HCT116 (cell line): Measurements from ENCODE around the gene TNRC6C. TPM values are rescaled to one million over a fixed set of nuclear protein-coding genes. Genes with fewer than 3 reads are reported as not detected.

Source experiments
- ATAC-seq: fragments of 200-7000 bp; cut with Tn5 transposase; 2 replicates; pipeline ENCODE4 v1.9.1; 2020; ENCODE audit warnings: mild to moderate bottlenecking, moderate library complexity
- BruUV-seq: library from RNA; stranded (reverse); fragments of 400-500 nt; replicated peaks from 2 replicates; lab custom pipeline; 2021; lab: Mats Ljungman, UMichigan
- CTCF ChIA-PET: fragments of 300-600 bp; sonication (Branson Sonifier 250); formaldehyde crosslinking; loops from one replicate; lab custom pipeline; 2021; ENCODE audit warnings: antibody characterized with exemption; lab: Charles Lee
- POLR2A ChIA-PET: fragments of 300-600, 350-600 bp; sonication (Branson Sonifier 250); formaldehyde crosslinking; loops from one replicate; lab custom pipeline; 2021; ENCODE audit warnings: antibody characterized with exemption; lab: Charles Lee
- RAD21 ChIA-PET, 2 experiments: fragments of 300-600 bp; sonication (Branson Sonifier 250); formaldehyde crosslinking; loops; one replicate each; lab custom pipeline; 2023; ENCODE audit warnings: low total read pairs in 2 of 2; ENCODE audit not compliant: uncharacterized antibody in 2 of 2, unreplicated experiment in 2 of 2, low non-redundant PET in 1 of 2; lab: Charles Lee
- DNase-seq: peaks from one replicate; pipeline ENCODE4 v3.0.0-alpha.2; 2010; ENCODE audit warnings: low read depth, low spot score
- H2AFZ ChIP-seq: fragments of 200-600 bp; shearing (Covaris generic), sonication (generic); 2 replicates; pipeline ENCODE4 v1.6.1; 2017; ENCODE audit warnings: low read depth, mixed run types, mixed read lengths, antibody characterized with exemption, low read length; ENCODE audit not compliant: poor library complexity, severe bottlenecking
- H3K27ac ChIP-seq: 2 replicates; pipeline ENCODE4 v1.5.1; 2012; ENCODE audit warnings: low read depth, low read length
- H3K27me3 ChIP-seq: fragments of 200-600 bp; sonication (generic); 2 replicates; pipeline ENCODE4 v1.6.1; 2016; ENCODE audit warnings: mixed run types, low read length, mixed read lengths; ENCODE audit not compliant: insufficient read depth
- H3K36me3 ChIP-seq, 2 experiments: fragments of 200-500 bp in 1 of 2; fragments of 200-600 bp in 1 of 2; sonication (Bioruptor generic) in 1 of 2; sonication (generic) in 1 of 2; 2 replicates each; pipeline versions ENCODE4 v1.5.1 to v1.6.1; 2014 to 2016; ENCODE audit warnings: low read length in 2 of 2, inconsistent platforms in 1 of 2, mixed read lengths in 1 of 2, mixed run types in 1 of 2; ENCODE audit not compliant: insufficient read depth in 2 of 2, control insufficient read depth in 1 of 2
- H3K4me1 ChIP-seq, 2 experiments: fragments of 200-600 bp in 1 of 2; sonication (generic) in 1 of 2; 2 replicates each; pipeline versions ENCODE4 v1.5.1 to v1.6.1; 2012 to 2017; ENCODE audit warnings: low read length in 2 of 2, inconsistent platforms in 1 of 2, mild to moderate bottlenecking in 1 of 2, mixed read lengths in 1 of 2, mixed run types in 1 of 2, moderate library complexity in 1 of 2; ENCODE audit not compliant: insufficient read depth in 2 of 2, control insufficient read depth in 1 of 2
- H3K4me2 ChIP-seq: fragments of 200-600 bp; sonication (generic); 2 replicates; pipeline ENCODE4 v1.6.1; 2017; ENCODE audit warnings: mixed run types, low read length, mixed read lengths
- H3K4me3 ChIP-seq, 2 experiments: fragments of 200-600 bp in 1 of 2; sonication (generic) in 1 of 2; replicated peaks in 1 of 2; 2 replicates each; pipeline ENCODE4 v1.5.1; 2011 to 2016; ENCODE audit warnings: low read length in 2 of 2, control low read depth in 1 of 2, low read depth in 1 of 2, mild to moderate bottlenecking in 1 of 2, mixed read lengths in 1 of 2, mixed run types in 1 of 2
- H3K79me2 ChIP-seq: fragments of 200-600 bp; sonication (generic); 2 replicates; pipeline ENCODE4 v1.6.1; 2017; ENCODE audit warnings: mild to moderate bottlenecking, mixed run types, low read length, moderate library complexity, mixed read lengths; ENCODE audit not compliant: insufficient read depth
- H3K9ac ChIP-seq: fragments of 200-600 bp; sonication (generic); 2 replicates; pipeline ENCODE4 v1.6.1; 2016; ENCODE audit warnings: low read length, mixed read lengths
- H3K9me2 ChIP-seq: fragments of 200-600 bp; sonication (generic), shearing (Covaris generic); 2 replicates; pipeline ENCODE4 v1.6.1; 2017; ENCODE audit warnings: mixed run types, mild to moderate bottlenecking, moderate library complexity; ENCODE audit not compliant: insufficient read depth
- H3K9me3 ChIP-seq, 2 experiments: fragments of 200-500 bp in 1 of 2; fragments of 200-600 bp in 1 of 2; sonication (Bioruptor generic) in 1 of 2; sonication (generic) in 1 of 2; 2 replicates each; pipeline ENCODE4 v1.6.1; 2014 to 2017; ENCODE audit warnings: low read length in 2 of 2, mixed read lengths in 2 of 2, inconsistent platforms in 1 of 2, low read depth in 1 of 2, mild to moderate bottlenecking in 1 of 2, mixed run types in 1 of 2, moderate library complexity in 1 of 2; ENCODE audit not compliant: control insufficient read depth in 1 of 2, insufficient read depth in 1 of 2
- H4K20me1 ChIP-seq: fragments of 200-600 bp; sonication (generic), shearing (Covaris generic); 2 replicates; pipeline ENCODE4 v1.6.1; 2017; ENCODE audit warnings: mixed run types, mild to moderate bottlenecking, moderate library complexity; ENCODE audit not compliant: insufficient read depth
- EZH2 ChIP-seq: fragments of 200-600 bp; sonication (generic); IDR thresholded peaks from 2 replicates; pipeline ENCODE4 v1.6.1; 2017; ENCODE audit warnings: antibody characterized with exemption, mixed run types
- EZH2phosphoT487 ChIP-seq: fragments of 200-600 bp; IDR thresholded peaks from 2 replicates; pipeline ENCODE4 v1.6.1; 2018; ENCODE audit warnings: antibody characterized with exemption, borderline replicate concordance
- JUND ChIP-seq: IDR thresholded peaks from 2 replicates; pipeline ENCODE4 v1.6.1; 2012
- POLR2AphosphoS5 ChIP-seq: IDR thresholded peaks from 2 replicates; pipeline ENCODE4 v1.6.1; 2011; ENCODE audit warnings: mild to moderate bottlenecking, low read depth, low read length, moderate library complexity
- SIN3A ChIP-seq: IDR thresholded peaks from 2 replicates; pipeline ENCODE4 v1.6.1; 2012; ENCODE audit warnings: low read depth
- TCF7L2 ChIP-seq: IDR thresholded peaks from 2 replicates; pipeline ENCODE4 v1.7.0; 2011; ENCODE audit warnings: borderline replicate concordance, inconsistent platforms; ENCODE audit not compliant: insufficient read depth, insufficient read length; ENCODE audit errors: extremely low read depth
- YY1 ChIP-seq: IDR thresholded peaks from 2 replicates; pipeline ENCODE4 v1.6.1; 2011; ENCODE audit warnings: low read length, low read depth, moderate library complexity, mild to moderate bottlenecking; ENCODE audit not compliant: insufficient replicate concordance; ENCODE audit errors: extremely low read depth
- ZFX ChIP-seq: fragments of 450-650 bp; IDR thresholded peaks from 2 replicates; pipeline ENCODE4 v1.6.1; 2017
- ZNF274 ChIP-seq: fragments of 200-500 bp; sonication (Bioruptor generic); IDR thresholded peaks from 2 replicates; pipeline ENCODE4 v1.6.1; 2014; ENCODE audit warnings: mild to moderate bottlenecking, low read depth, low read length, inconsistent platforms
- intact Hi-C: fragments of 100-400 bp; cut with micrococcal nuclease; formaldehyde crosslinking; loops from 2 replicates; pipeline ENCODE4 v1.10.0; 2022
- total RNA-seq: library from RNA; stranded (reverse); gene quantifications from one replicate; pipeline ENCODE4 v1.2.1, GENCODE V29; 2021; ENCODE audit not compliant: unreplicated experiment
- TF ChIP-seq, protein P1 (sequence below): IDR thresholded peaks from 2 replicates; pipeline ENCODE4 v1.6.1; 2012
- TF ChIP-seq, protein P2 (sequence below): IDR thresholded peaks from 2 replicates; pipeline ENCODE4 v1.6.1; 2012
- TF ChIP-seq, protein P3 (sequence below): IDR thresholded peaks from 2 replicates; pipeline ENCODE4 v1.6.1; 2012; ENCODE audit warnings: low read depth

The TNRC6C gene
- total RNA-seq, 1 experiment from 2014 or later: 23.4 TPM

DNA sequence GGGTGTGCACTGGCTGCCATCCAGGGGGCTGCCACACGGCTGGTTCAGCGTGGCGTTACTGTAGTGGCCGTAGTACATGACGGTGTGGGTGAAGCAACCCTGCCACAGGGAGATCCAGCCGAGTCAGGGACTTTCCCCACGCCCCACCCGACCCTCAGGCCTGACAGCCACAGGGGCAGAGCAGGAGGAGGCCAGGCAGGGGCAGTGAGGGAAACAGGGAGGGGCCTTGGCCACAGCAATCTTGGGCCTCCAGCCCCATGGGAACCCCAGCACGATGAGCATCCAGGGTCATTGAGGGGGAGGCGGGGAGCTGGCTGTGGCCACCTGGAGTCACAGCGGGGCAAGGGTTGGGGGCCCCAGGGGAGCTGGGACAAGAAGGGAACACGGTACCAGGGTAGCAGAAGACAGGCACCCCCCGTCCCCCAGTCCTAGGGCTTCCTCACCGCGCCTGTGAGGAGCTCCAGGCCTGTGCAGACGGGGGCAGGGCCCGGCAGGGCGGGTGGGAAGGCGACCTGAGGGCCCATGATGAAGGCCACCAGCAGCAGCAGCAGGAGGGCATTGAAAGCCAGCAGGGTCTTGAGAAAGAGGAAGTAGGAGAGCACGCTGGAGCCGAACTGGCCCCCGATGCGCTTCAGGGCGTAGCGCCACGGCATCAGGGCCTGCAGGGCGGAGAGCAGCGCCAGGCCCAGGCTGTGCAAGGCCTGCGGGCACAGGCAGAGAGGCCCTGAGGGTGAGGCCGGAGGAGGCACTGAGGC, 165.8 kb downstream of the TNRC6C start:
- Histone ChIP-seq H3K4me1 (peaks cover 8 to 21% of the 10 kb centered on the region in 2 experiments; a peak in 3 of 4 replicates), H3K9me2 (no peaks in the 10 kb centered on the region), H3K4me3 (no peak overlapping the region), H3K27me3 (no peaks in the 10 kb centered on the region), H4K20me1 (no peaks in the 10 kb centered on the region), H3K27ac (no peak overlapping the region; the same call in 1 of the 2 replicates), H2AFZ (no peak overlapping the region), H3K79me2 (peaks cover 17% of the 10 kb centered on the region; the same call in 1 of the 2 replicates), H3K36me3 (peaks cover 5 to 27% of the 10 kb centered on the region in 2 experiments; a peak in 3 of 4 replicates), H3K9ac (no peak overlapping the region), H3K9me3 (no peaks in the 10 kb centered on the region), H3K4me2 (no peak overlapping the region)
- no TSS peak for BruUV-seq
- no peak for TF ChIP-seq ZFX
- no peak for TF ChIP-seq EZH2phosphoT487
- no peak for TF ChIP-seq ZNF274
- TF ChIP-seq, protein P1, sequence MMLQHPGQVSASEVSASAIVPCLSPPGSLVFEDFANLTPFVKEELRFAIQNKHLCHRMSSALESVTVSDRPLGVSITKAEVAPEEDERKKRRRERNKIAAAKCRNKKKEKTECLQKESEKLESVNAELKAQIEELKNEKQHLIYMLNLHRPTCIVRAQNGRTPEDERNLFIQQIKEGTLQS: no peak
- TF ChIP-seq, protein P2, sequence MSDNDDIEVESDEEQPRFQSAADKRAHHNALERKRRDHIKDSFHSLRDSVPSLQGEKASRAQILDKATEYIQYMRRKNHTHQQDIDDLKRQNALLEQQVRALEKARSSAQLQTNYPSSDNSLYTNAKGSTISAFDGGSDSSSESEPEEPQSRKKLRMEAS: no peak
- TF ChIP-seq, protein P3, sequence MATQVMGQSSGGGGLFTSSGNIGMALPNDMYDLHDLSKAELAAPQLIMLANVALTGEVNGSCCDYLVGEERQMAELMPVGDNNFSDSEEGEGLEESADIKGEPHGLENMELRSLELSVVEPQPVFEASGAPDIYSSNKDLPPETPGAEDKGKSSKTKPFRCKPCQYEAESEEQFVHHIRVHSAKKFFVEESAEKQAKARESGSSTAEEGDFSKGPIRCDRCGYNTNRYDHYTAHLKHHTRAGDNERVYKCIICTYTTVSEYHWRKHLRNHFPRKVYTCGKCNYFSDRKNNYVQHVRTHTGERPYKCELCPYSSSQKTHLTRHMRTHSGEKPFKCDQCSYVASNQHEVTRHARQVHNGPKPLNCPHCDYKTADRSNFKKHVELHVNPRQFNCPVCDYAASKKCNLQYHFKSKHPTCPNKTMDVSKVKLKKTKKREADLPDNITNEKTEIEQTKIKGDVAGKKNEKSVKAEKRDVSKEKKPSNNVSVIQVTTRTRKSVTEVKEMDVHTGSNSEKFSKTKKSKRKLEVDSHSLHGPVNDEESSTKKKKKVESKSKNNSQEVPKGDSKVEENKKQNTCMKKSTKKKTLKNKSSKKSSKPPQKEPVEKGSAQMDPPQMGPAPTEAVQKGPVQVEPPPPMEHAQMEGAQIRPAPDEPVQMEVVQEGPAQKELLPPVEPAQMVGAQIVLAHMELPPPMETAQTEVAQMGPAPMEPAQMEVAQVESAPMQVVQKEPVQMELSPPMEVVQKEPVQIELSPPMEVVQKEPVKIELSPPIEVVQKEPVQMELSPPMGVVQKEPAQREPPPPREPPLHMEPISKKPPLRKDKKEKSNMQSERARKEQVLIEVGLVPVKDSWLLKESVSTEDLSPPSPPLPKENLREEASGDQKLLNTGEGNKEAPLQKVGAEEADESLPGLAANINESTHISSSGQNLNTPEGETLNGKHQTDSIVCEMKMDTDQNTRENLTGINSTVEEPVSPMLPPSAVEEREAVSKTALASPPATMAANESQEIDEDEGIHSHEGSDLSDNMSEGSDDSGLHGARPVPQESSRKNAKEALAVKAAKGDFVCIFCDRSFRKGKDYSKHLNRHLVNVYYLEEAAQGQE: no peak
- no peak for TF ChIP-seq TCF7L2
- no peak for TF ChIP-seq SIN3A
- no peak for TF ChIP-seq YY1
- TF ChIP-seq EZH2: no peak
- TF ChIP-seq JUND: no peak
- no peak for TF ChIP-seq POLR2AphosphoS5
- ChIA-PET RAD21 (no interaction called here), POLR2A (no interaction called here), CTCF (no interaction called here)
- ATAC-seq (no peak), DNase-seq (no peak)
- intact Hi-C loops: no loop called here
